WTC11 (cell line): ENCODE results near the gene TOR1AIP2. TPM values are rescaled to one million over a fixed set of nuclear protein-coding genes. Genes with fewer than 3 reads are reported as not detected.

Experiments used
- ATAC-seq: fragments of 200-7000 bp; cut with Tn5 transposase; 2 replicates; pipeline ENCODE4 v1.10.0; 2021; ENCODE audit warnings: mild to moderate bottlenecking, moderate library complexity
- CTCF ChIA-PET: fragments of 300-600 bp; sonication (Branson Sonifier 250); formaldehyde crosslinking; loops from one replicate; lab custom pipeline; 2021; ENCODE audit warnings: antibody characterized with exemption; lab: Charles Lee
- POLR2A ChIA-PET: fragments of 350-600 bp; sonication (Branson Sonifier 250); formaldehyde crosslinking; loops from one replicate; lab custom pipeline; 2021; ENCODE audit warnings: antibody characterized with exemption; lab: Charles Lee
- DNase-seq: peaks from one replicate; pipeline ENCODE4 v3.0.0; 2021; ENCODE audit warnings: low spot score
- H3K27ac Mint-ChIP-seq: 2 replicates; pipeline ENCODE4 v1.8.0; 2021; ENCODE audit warnings: mixed read lengths
- H3K27me3 Mint-ChIP-seq: 2 replicates; pipeline ENCODE4 v1.8.0; 2021; ENCODE audit warnings: low read depth, mild to moderate bottlenecking, moderate library complexity, mixed read lengths
- H3K36me3 Mint-ChIP-seq: 2 replicates; pipeline ENCODE4 v1.8.0; 2021; ENCODE audit warnings: mixed read lengths
- H3K4me1 Mint-ChIP-seq: 2 replicates; pipeline ENCODE4 v1.8.0; 2022; ENCODE audit warnings: mixed read lengths
- H3K4me3 Mint-ChIP-seq: 2 replicates; pipeline ENCODE4 v1.8.0; 2021; ENCODE audit warnings: mild to moderate bottlenecking, moderate library complexity, mixed read lengths
- H3K9me3 Mint-ChIP-seq: 2 replicates; pipeline ENCODE4 v1.8.0; 2021; ENCODE audit warnings: mixed read lengths
- CREM ChIP-seq: sonication (generic); formaldehyde crosslinking; IDR thresholded peaks from 2 replicates; pipeline ENCODE4 v1.8.1; 2022; ENCODE audit warnings: mild to moderate bottlenecking, missing genetic modification reagents, moderate library complexity
- FOXJ3 ChIP-seq: sonication (generic); formaldehyde crosslinking; IDR thresholded peaks from 2 replicates; pipeline ENCODE4 v1.9.0; 2021; ENCODE audit warnings: missing genetic modification reagents, mild to moderate bottlenecking, borderline replicate concordance
- FOXP1 ChIP-seq: sonication (generic); formaldehyde crosslinking; IDR thresholded peaks from 2 replicates; pipeline ENCODE4 v1.8.0; 2022; ENCODE audit warnings: missing genetic modification reagents, mild to moderate bottlenecking, moderate library complexity, borderline replicate concordance
- NFE2L1 ChIP-seq: sonication (generic); formaldehyde crosslinking; IDR thresholded peaks from 2 replicates; pipeline ENCODE4 v1.8.1; 2023; ENCODE audit warnings: missing genetic modification reagents
- PRRX2 ChIP-seq: fragments of 250-450 bp; sonication (Bioruptor Pico); IDR thresholded peaks from 2 replicates; pipeline ENCODE4 v1.8.0; 2021; ENCODE audit warnings: mild to moderate bottlenecking
- RELA ChIP-seq: sonication (generic); formaldehyde crosslinking; IDR thresholded peaks from 2 replicates; pipeline ENCODE4 v1.8.1; 2022; ENCODE audit warnings: missing genetic modification reagents, mild to moderate bottlenecking, borderline replicate concordance
- RORB ChIP-seq: fragments of 250-450 bp; sonication (Bioruptor Pico); IDR thresholded peaks from 2 replicates; pipeline ENCODE4 v1.9.0; 2021; ENCODE audit warnings: mild to moderate bottlenecking
- SOX15 ChIP-seq: fragments of 250-450 bp; sonication (Bioruptor Pico); IDR thresholded peaks from 2 replicates; pipeline ENCODE4 v1.9.0; 2021; ENCODE audit warnings: mild to moderate bottlenecking
- TCF7 ChIP-seq: sonication (generic); formaldehyde crosslinking; IDR thresholded peaks from 2 replicates; pipeline ENCODE4 v1.8.0; 2022; ENCODE audit warnings: mild to moderate bottlenecking, low read depth, missing genetic modification reagents, moderate library complexity
- TEAD4 ChIP-seq: sonication (generic); formaldehyde crosslinking; IDR thresholded peaks from 2 replicates; pipeline ENCODE4 v1.8.0; 2022; ENCODE audit warnings: mild to moderate bottlenecking, missing genetic modification reagents
- ZNF121 ChIP-seq: sonication (generic); formaldehyde crosslinking; IDR thresholded peaks from 2 replicates; pipeline ENCODE4 v1.8.0; 2023; ENCODE audit warnings: missing genetic modification reagents
- total RNA-seq: library from RNA; stranded (reverse); gene quantifications from 3 replicates; pipeline ENCODE4 v1.2.3, GENCODE V29; 2021
- TF ChIP-seq, protein P1 (sequence below): sonication (generic); formaldehyde crosslinking; IDR thresholded peaks from 2 replicates; pipeline ENCODE4 v1.8.1; 2023; ENCODE audit warnings: mild to moderate bottlenecking, missing genetic modification reagents
- TF ChIP-seq, protein P2 (sequence below): fragments of 250-450 bp; sonication (Bioruptor Pico); IDR thresholded peaks from 2 replicates; pipeline ENCODE4 v2.1.2; 2022; ENCODE audit warnings: mild to moderate bottlenecking, moderate library complexity
- TF ChIP-seq, protein P3 (sequence below): sonication (generic); formaldehyde crosslinking; IDR thresholded peaks from 2 replicates; pipeline ENCODE4 v1.8.0; 2022; ENCODE audit warnings: missing genetic modification reagents
- TF ChIP-seq, protein P4 (sequence below): sonication (generic); formaldehyde crosslinking; IDR thresholded peaks from 2 replicates; pipeline ENCODE4 v1.8.0; 2022; ENCODE audit warnings: mild to moderate bottlenecking, missing genetic modification reagents
- TF ChIP-seq, protein P5 (sequence below): sonication (generic); formaldehyde crosslinking; conservative IDR thresholded peaks from 2 replicates; pipeline ENCODE4 v1.8.1; 2023; ENCODE audit warnings: mild to moderate bottlenecking, low read depth, missing genetic modification reagents, moderate library complexity
- TF ChIP-seq, protein P6 (sequence below): fragments of 250-450 bp; sonication (Bioruptor Pico); IDR thresholded peaks from 2 replicates; pipeline ENCODE4 v1.9.0; 2021; ENCODE audit warnings: mild to moderate bottlenecking, borderline replicate concordance
- TF ChIP-seq, protein P7 (sequence below): sonication (generic); formaldehyde crosslinking; IDR thresholded peaks from 2 replicates; pipeline ENCODE4 v1.8.1; 2022; ENCODE audit warnings: low read depth, missing genetic modification reagents, borderline replicate concordance

TOR1AIP2 gene
- total RNA-seq, 1 experiment from 2014 or later: 57.2 TPM

DNA sequence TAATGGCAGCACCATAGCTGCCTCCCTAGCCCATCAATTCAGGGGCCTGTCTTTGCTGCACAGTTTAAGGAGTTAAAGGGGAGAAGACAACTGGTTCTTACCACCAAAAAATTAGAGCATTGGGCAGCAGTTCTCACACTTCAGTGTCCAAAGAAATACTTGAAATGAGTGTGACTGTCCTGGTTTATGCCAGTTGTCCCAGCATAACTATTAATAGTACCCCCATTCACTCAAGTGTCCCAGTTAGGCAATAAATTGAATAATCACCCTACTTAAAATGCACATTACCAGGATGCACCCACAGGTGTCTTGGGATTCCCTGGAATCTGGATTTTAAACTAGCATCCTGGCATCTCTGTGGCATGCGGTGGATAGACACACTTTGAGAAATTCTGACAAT, 83.5 kb downstream of the TOR1AIP2 start (continued):
- TF ChIP-seq, protein P1, sequence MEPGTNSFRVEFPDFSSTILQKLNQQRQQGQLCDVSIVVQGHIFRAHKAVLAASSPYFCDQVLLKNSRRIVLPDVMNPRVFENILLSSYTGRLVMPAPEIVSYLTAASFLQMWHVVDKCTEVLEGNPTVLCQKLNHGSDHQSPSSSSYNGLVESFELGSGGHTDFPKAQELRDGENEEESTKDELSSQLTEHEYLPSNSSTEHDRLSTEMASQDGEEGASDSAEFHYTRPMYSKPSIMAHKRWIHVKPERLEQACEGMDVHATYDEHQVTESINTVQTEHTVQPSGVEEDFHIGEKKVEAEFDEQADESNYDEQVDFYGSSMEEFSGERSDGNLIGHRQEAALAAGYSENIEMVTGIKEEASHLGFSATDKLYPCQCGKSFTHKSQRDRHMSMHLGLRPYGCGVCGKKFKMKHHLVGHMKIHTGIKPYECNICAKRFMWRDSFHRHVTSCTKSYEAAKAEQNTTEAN (CRISPR knock-in tag): no peak
- TF ChIP-seq, protein P2, sequence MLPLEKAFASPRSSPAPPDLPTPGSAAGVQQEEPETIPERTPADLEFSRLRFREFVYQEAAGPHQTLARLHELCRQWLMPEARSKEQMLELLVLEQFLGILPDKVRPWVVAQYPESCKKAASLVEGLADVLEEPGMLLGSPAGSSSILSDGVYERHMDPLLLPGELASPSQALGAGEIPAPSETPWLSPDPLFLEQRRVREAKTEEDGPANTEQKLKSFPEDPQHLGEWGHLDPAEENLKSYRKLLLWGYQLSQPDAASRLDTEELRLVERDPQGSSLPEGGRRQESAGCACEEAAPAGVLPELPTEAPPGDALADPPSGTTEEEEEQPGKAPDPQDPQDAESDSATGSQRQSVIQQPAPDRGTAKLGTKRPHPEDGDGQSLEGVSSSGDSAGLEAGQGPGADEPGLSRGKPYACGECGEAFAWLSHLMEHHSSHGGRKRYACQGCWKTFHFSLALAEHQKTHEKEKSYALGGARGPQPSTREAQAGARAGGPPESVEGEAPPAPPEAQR (CRISPR knock-in tag): no peak
- TF ChIP-seq ZNF121: no peak

DNA sequence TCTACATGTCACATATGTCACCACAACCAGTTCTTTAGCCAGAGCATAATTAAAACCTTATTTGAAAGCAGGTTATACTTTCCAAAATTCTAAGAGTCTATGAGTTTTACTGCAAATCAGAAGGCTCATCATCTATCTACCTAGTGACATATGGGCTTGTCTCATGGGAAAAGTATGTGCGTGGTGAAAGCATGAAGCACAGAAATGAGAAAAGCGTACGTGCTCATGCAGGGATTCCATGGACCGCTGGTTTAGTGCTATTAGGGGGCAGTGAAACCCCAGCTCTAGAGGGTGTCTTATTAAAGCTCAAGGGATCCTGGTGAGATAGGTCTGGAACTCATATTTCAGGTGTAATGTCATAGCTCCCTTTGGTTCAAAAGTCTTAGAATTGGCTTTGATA, 84.3 kb downstream of the TOR1AIP2 start:
- H3K4me1 Mint-ChIP-seq: peaks cover 16% of the 10 kb centered on the region
- no peaks in the 10 kb centered on the region for H3K36me3 Mint-ChIP-seq
- H3K27me3 Mint-ChIP-seq: no peaks in the 10 kb centered on the region
- ChIA-PET POLR2A (no interaction called here), CTCF (interaction anchor here (0.7 to 4.2 kb wide), 3 partner anchors 16 to 87 kb away, joined by 5 to 22 read pairs (median 9); no protein-coding TSS in a partner anchor)
- ATAC-seq (no peak), DNase-seq (no peak)
- H3K4me3 Mint-ChIP-seq: no peak overlapping the region
- no peaks in the 10 kb centered on the region for H3K9me3 Mint-ChIP-seq
- H3K27ac Mint-ChIP-seq: no peak overlapping the region
- TF ChIP-seq, protein P3, sequence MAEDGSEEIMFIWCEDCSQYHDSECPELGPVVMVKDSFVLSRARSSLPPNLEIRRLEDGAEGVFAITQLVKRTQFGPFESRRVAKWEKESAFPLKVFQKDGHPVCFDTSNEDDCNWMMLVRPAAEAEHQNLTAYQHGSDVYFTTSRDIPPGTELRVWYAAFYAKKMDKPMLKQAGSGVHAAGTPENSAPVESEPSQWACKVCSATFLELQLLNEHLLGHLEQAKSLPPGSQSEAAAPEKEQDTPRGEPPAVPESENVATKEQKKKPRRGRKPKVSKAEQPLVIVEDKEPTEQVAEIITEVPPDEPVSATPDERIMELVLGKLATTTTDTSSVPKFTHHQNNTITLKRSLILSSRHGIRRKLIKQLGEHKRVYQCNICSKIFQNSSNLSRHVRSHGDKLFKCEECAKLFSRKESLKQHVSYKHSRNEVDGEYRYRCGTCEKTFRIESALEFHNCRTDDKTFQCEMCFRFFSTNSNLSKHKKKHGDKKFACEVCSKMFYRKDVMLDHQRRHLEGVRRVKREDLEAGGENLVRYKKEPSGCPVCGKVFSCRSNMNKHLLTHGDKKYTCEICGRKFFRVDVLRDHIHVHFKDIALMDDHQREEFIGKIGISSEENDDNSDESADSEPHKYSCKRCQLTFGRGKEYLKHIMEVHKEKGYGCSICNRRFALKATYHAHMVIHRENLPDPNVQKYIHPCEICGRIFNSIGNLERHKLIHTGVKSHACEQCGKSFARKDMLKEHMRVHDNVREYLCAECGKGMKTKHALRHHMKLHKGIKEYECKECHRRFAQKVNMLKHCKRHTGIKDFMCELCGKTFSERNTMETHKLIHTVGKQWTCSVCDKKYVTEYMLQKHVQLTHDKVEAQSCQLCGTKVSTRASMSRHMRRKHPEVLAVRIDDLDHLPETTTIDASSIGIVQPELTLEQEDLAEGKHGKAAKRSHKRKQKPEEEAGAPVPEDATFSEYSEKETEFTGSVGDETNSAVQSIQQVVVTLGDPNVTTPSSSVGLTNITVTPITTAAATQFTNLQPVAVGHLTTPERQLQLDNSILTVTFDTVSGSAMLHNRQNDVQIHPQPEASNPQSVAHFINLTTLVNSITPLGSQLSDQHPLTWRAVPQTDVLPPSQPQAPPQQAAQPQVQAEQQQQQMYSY (CRISPR knock-in tag): no peak
- TF ChIP-seq, protein P4, sequence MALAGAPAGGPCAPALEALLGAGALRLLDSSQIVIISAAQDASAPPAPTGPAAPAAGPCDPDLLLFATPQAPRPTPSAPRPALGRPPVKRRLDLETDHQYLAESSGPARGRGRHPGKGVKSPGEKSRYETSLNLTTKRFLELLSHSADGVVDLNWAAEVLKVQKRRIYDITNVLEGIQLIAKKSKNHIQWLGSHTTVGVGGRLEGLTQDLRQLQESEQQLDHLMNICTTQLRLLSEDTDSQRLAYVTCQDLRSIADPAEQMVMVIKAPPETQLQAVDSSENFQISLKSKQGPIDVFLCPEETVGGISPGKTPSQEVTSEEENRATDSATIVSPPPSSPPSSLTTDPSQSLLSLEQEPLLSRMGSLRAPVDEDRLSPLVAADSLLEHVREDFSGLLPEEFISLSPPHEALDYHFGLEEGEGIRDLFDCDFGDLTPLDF (CRISPR knock-in tag): no peak
- TF ChIP-seq TCF7 (CRISPR knock-in tag) (no peak), FOXP1 (no peak), FOXJ3 (CRISPR knock-in tag) (no peak), SOX15 (CRISPR knock-in tag) (no peak), PRRX2 (CRISPR knock-in tag) (no peak), NFE2L1 (no peak), RORB (CRISPR knock-in tag) (no peak), CREM (no peak), TEAD4 (CRISPR knock-in tag) (no peak), RELA (no peak)
- TF ChIP-seq, protein P1 (CRISPR knock-in tag): no peak
- TF ChIP-seq, protein P5, sequence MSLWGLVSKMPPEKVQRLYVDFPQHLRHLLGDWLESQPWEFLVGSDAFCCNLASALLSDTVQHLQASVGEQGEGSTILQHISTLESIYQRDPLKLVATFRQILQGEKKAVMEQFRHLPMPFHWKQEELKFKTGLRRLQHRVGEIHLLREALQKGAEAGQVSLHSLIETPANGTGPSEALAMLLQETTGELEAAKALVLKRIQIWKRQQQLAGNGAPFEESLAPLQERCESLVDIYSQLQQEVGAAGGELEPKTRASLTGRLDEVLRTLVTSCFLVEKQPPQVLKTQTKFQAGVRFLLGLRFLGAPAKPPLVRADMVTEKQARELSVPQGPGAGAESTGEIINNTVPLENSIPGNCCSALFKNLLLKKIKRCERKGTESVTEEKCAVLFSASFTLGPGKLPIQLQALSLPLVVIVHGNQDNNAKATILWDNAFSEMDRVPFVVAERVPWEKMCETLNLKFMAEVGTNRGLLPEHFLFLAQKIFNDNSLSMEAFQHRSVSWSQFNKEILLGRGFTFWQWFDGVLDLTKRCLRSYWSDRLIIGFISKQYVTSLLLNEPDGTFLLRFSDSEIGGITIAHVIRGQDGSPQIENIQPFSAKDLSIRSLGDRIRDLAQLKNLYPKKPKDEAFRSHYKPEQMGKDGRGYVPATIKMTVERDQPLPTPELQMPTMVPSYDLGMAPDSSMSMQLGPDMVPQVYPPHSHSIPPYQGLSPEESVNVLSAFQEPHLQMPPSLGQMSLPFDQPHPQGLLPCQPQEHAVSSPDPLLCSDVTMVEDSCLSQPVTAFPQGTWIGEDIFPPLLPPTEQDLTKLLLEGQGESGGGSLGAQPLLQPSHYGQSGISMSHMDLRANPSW: no peak
- TF ChIP-seq, protein P6, sequence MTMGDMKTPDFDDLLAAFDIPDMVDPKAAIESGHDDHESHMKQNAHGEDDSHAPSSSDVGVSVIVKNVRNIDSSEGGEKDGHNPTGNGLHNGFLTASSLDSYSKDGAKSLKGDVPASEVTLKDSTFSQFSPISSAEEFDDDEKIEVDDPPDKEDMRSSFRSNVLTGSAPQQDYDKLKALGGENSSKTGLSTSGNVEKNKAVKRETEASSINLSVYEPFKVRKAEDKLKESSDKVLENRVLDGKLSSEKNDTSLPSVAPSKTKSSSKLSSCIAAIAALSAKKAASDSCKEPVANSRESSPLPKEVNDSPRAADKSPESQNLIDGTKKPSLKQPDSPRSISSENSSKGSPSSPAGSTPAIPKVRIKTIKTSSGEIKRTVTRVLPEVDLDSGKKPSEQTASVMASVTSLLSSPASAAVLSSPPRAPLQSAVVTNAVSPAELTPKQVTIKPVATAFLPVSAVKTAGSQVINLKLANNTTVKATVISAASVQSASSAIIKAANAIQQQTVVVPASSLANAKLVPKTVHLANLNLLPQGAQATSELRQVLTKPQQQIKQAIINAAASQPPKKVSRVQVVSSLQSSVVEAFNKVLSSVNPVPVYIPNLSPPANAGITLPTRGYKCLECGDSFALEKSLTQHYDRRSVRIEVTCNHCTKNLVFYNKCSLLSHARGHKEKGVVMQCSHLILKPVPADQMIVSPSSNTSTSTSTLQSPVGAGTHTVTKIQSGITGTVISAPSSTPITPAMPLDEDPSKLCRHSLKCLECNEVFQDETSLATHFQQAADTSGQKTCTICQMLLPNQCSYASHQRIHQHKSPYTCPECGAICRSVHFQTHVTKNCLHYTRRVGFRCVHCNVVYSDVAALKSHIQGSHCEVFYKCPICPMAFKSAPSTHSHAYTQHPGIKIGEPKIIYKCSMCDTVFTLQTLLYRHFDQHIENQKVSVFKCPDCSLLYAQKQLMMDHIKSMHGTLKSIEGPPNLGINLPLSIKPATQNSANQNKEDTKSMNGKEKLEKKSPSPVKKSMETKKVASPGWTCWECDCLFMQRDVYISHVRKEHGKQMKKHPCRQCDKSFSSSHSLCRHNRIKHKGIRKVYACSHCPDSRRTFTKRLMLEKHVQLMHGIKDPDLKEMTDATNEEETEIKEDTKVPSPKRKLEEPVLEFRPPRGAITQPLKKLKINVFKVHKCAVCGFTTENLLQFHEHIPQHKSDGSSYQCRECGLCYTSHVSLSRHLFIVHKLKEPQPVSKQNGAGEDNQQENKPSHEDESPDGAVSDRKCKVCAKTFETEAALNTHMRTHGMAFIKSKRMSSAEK: no peak
- TF ChIP-seq, protein P7, sequence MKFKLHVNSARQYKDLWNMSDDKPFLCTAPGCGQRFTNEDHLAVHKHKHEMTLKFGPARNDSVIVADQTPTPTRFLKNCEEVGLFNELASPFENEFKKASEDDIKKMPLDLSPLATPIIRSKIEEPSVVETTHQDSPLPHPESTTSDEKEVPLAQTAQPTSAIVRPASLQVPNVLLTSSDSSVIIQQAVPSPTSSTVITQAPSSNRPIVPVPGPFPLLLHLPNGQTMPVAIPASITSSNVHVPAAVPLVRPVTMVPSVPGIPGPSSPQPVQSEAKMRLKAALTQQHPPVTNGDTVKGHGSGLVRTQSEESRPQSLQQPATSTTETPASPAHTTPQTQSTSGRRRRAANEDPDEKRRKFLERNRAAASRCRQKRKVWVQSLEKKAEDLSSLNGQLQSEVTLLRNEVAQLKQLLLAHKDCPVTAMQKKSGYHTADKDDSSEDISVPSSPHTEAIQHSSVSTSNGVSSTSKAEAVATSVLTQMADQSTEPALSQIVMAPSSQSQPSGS (CRISPR knock-in tag): no peak
